Endothelial cell of umbilical vein (primary cell): ENCODE data around the gene PRSS56. TPM values are rescaled to one million over a fixed set of nuclear protein-coding genes. Genes with fewer than 3 reads are reported as not detected.

Source experiments
- BruUV-seq: library from RNA; stranded (reverse); fragments of 400-500 nt; replicated peaks from 2 replicates; lab custom pipeline; 2021; lab: Mats Ljungman, UMichigan
- CTCF ChIA-PET: fragments of 300-600, 350-600 bp; sonication (Branson Sonifier 250); formaldehyde crosslinking; loops from one replicate; lab custom pipeline; 2021; ENCODE audit warnings: antibody characterized with exemption, inconsistent platforms; lab: Charles Lee
- POLR2A ChIA-PET: fragments of 300-600, 350-600 bp; sonication (Branson Sonifier 250); formaldehyde crosslinking; loops from one replicate; lab custom pipeline; 2021; ENCODE audit warnings: antibody characterized with exemption, inconsistent platforms; lab: Charles Lee
- DNase-seq: peaks from one replicate; pipeline ENCODE4 v3.0.0-alpha.2; 2011; ENCODE audit warnings: low read depth, low spot score
- FAIRE-seq: peaks from 2 replicates; lab custom pipeline; 2011; peaks lifted over from hg19 to GRCh38; lab: Jason Lieb, UNC
- H2AFZ ChIP-seq: 2 replicates; pipeline ENCODE4 v1.6.0; 2012; ENCODE audit warnings: low read depth, low read length, control low read depth, inconsistent platforms
- H3K27ac ChIP-seq: 2 replicates; pipeline ENCODE4 v1.5.1; 2011; ENCODE audit warnings: low read depth, mild to moderate bottlenecking, control low read depth, low read length, moderate library complexity; ENCODE audit not compliant: insufficient read depth
- H3K27me3 ChIP-seq, 2 experiments: 2 replicates each; pipeline versions ENCODE4 v1.6.0 to v1.6.1; 2011; ENCODE audit warnings: low read length in 2 of 2, mixed read lengths in 1 of 2; ENCODE audit not compliant: control insufficient read depth in 2 of 2, insufficient read depth in 2 of 2
- H3K36me3 ChIP-seq, 2 experiments: 2 replicates in 1 of 2; 3 replicates in 1 of 2; pipeline ENCODE4 v1.5.1; 2011; ENCODE audit warnings: low read length in 2 of 2, mild to moderate bottlenecking in 1 of 2, moderate library complexity in 1 of 2; ENCODE audit not compliant: control insufficient read depth in 2 of 2, insufficient read depth in 2 of 2; ENCODE audit errors: extremely low read depth in 1 of 2
- H3K4me1 ChIP-seq: 3 replicates; pipeline ENCODE4 v1.5.1; 2011; ENCODE audit warnings: mild to moderate bottlenecking, low read length; ENCODE audit not compliant: control insufficient read depth, insufficient read depth; ENCODE audit errors: extremely low read depth
- H3K4me2 ChIP-seq: 2 replicates; pipeline ENCODE4 v1.6.1; 2011; ENCODE audit warnings: low read length, control low read depth, mixed read lengths; ENCODE audit not compliant: insufficient read depth
- H3K4me3 ChIP-seq, 3 experiments: fragments of 200-600 bp in 1 of 3; sonication (generic), shearing (Covaris generic) in 1 of 3; replicated peaks in 1 of 3; 2 replicates each; pipeline ENCODE4 v1.5.1; 2011 to 2016; ENCODE audit warnings: control low read depth in 3 of 3, low read length in 3 of 3, mild to moderate bottlenecking in 2 of 3, inconsistent platforms in 1 of 3, low read depth in 1 of 3, moderate library complexity in 1 of 3; ENCODE audit not compliant: insufficient read depth in 1 of 3
- H3K79me2 ChIP-seq: 2 replicates; pipeline ENCODE4 v1.6.0; 2012; ENCODE audit warnings: low read length, inconsistent platforms; ENCODE audit not compliant: control insufficient read depth, insufficient read depth
- H3K9ac ChIP-seq: replicated peaks from 2 replicates; pipeline ENCODE3; 2011; ENCODE audit warnings: low read length, control low read depth; ENCODE audit not compliant: insufficient read depth; ENCODE audit errors: extremely low read depth
- H3K9me1 ChIP-seq: replicated peaks from 3 replicates; pipeline ENCODE4 v1.6.0; 2011; ENCODE audit warnings: mild to moderate bottlenecking, low read length; ENCODE audit not compliant: control insufficient read depth, insufficient read depth; ENCODE audit errors: extremely low read depth
- H3K9me3 ChIP-seq: replicated peaks from 2 replicates; pipeline ENCODE4 v1.5.1; 2012; ENCODE audit warnings: low read length, inconsistent platforms; ENCODE audit not compliant: control insufficient read depth, insufficient read depth
- H4K20me1 ChIP-seq: replicated peaks from 2 replicates; pipeline ENCODE3; 2011; ENCODE audit warnings: mild to moderate bottlenecking, low read length; ENCODE audit not compliant: control insufficient read depth, insufficient read depth; ENCODE audit errors: extremely low read depth
- EZH2 ChIP-seq: IDR thresholded peaks from 2 replicates; pipeline ENCODE4 v1.6.1; 2012; ENCODE audit warnings: borderline replicate concordance, low read depth, mild to moderate bottlenecking, moderate library complexity, low read length, inconsistent platforms; ENCODE audit not compliant: severe bottlenecking
- FOS ChIP-seq: IDR thresholded peaks from 2 replicates; pipeline ENCODE4 v1.6.1; 2011; ENCODE audit warnings: mild to moderate bottlenecking, low read length, moderate library complexity, borderline replicate concordance; ENCODE audit not compliant: insufficient read depth
- GATA2 ChIP-seq: IDR thresholded peaks from 2 replicates; pipeline ENCODE4 v1.7.0; 2011; ENCODE audit warnings: low read depth, mild to moderate bottlenecking, moderate library complexity, mixed read lengths, low read length; ENCODE audit not compliant: insufficient read length, insufficient read depth
- JUN ChIP-seq: IDR thresholded peaks from 2 replicates; pipeline ENCODE4 v1.6.1; 2011; ENCODE audit warnings: borderline replicate concordance, low read depth; ENCODE audit not compliant: insufficient read length, insufficient read depth
- MYC ChIP-seq: IDR thresholded peaks from one replicate; pipeline ENCODE4 v1.6.1; 2011; ENCODE audit warnings: mild to moderate bottlenecking, low read depth, low read length
- POLR2A ChIP-seq: IDR thresholded peaks from 2 replicates; pipeline ENCODE4 v1.6.1; 2012; ENCODE audit warnings: low read depth, mild to moderate bottlenecking, control low read depth, low read length
- POLR2AphosphoS5 ChIP-seq: IDR thresholded peaks from 2 replicates; pipeline ENCODE4 v1.6.1; 2012; ENCODE audit warnings: low read depth, mild to moderate bottlenecking, control low read depth, low read length, moderate library complexity; ENCODE audit not compliant: insufficient read depth
- dilution Hi-C: fragments of 300-500 bp; cut with MboI; formaldehyde crosslinking; loops from one replicate; pipeline ENCODE4 v1.15.0; 2019; ENCODE audit warnings: low sequenced_read_pairs; ENCODE audit not compliant: extremely low pct_ligation_motif_present
- intact Hi-C: fragments of 100-400 bp; cut with micrococcal nuclease; formaldehyde crosslinking; loops from one replicate; pipeline ENCODE4 v1.10.0; 2022
- polyA plus RNA-seq, 4 experiments: library from polyadenylated mRNA; depleted of rRNA in 3 of 4; stranded (reverse) in 3 of 4; unstranded in 1 of 4; fragments of >200 nt; gene quantifications; 2 replicates each; pipeline versions ENCODE4 v1.2.1 to v1.2.3, GENCODE V29; 2011 to 2012; ENCODE audit warnings: missing spikeins in 1 of 4
- total RNA-seq: library from RNA; stranded (reverse); gene quantifications from 2 replicates; pipeline ENCODE4 v1.2.3, GENCODE V29; 2021
- TF ChIP-seq, protein P1 (sequence below), 2 donors: IDR thresholded peaks; 1 replicate in 1 of 2; 2 replicates in 1 of 2; pipeline ENCODE4 v1.5.1; 2011; ENCODE audit warnings: low read length in 2 of 2, mild to moderate bottlenecking in 2 of 2, moderate library complexity in 2 of 2, control low read depth in 1 of 2, inconsistent platforms in 1 of 2, low read depth in 1 of 2; ENCODE audit not compliant: insufficient read depth in 1 of 2; ENCODE audit errors: extremely low read depth in 1 of 2
- TF ChIP-seq, protein P2 (sequence below): IDR thresholded peaks from 2 replicates; pipeline ENCODE4 v1.6.1; 2011; ENCODE audit not compliant: insufficient read depth, insufficient read length

Gene PRSS56
- total and polyA plus RNA-seq, 2 donors (not counting 3 experiments of a cell fraction or from before 2014, with no cell fraction given): not detected

- CTCF ChIA-PET: no interaction called here
- no peaks in the 10 kb centered on the region for H4K20me1 ChIP-seq
- H3K4me2 ChIP-seq: no peak overlapping the region
- BruUV-seq: no TSS peak
- no peaks in the 10 kb centered on the region for H3K9me1 ChIP-seq
- H3K79me2 ChIP-seq: no peaks in the 10 kb centered on the region
- no peak for DNase-seq
- dilution Hi-C loops: no loop called here
- no peaks in the 10 kb centered on the region for H3K9me3 ChIP-seq
- intact Hi-C loops: no loop called here
- no peak overlapping the region for H3K9ac ChIP-seq
- POLR2A ChIA-PET: no interaction called here
- H3K27me3 ChIP-seq: no peaks in the 10 kb centered on the region
- H3K4me1 ChIP-seq: no peaks in the 10 kb centered on the region
- H3K36me3 ChIP-seq: no peaks in the 10 kb centered on the region
- no peak overlapping the region for H3K4me3 ChIP-seq
- TF ChIP-seq, protein P1, sequence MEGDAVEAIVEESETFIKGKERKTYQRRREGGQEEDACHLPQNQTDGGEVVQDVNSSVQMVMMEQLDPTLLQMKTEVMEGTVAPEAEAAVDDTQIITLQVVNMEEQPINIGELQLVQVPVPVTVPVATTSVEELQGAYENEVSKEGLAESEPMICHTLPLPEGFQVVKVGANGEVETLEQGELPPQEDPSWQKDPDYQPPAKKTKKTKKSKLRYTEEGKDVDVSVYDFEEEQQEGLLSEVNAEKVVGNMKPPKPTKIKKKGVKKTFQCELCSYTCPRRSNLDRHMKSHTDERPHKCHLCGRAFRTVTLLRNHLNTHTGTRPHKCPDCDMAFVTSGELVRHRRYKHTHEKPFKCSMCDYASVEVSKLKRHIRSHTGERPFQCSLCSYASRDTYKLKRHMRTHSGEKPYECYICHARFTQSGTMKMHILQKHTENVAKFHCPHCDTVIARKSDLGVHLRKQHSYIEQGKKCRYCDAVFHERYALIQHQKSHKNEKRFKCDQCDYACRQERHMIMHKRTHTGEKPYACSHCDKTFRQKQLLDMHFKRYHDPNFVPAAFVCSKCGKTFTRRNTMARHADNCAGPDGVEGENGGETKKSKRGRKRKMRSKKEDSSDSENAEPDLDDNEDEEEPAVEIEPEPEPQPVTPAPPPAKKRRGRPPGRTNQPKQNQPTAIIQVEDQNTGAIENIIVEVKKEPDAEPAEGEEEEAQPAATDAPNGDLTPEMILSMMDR (IDR thresholded peaks at IDR 0.05; ENCODE audit: extremely low read depth in 1 of 2, insufficient read depth in 1 of 2, low read depth in 1 of 2, low read length in 2 of 2): no peak
- FAIRE-seq: no peak
- no peak overlapping the region for H2AFZ ChIP-seq
- H3K27ac ChIP-seq: no peak overlapping the region
Measured at GRCh38 chr2:232541961-232542714, 21.9 kb downstream of the PRSS56 start.

DNA sequence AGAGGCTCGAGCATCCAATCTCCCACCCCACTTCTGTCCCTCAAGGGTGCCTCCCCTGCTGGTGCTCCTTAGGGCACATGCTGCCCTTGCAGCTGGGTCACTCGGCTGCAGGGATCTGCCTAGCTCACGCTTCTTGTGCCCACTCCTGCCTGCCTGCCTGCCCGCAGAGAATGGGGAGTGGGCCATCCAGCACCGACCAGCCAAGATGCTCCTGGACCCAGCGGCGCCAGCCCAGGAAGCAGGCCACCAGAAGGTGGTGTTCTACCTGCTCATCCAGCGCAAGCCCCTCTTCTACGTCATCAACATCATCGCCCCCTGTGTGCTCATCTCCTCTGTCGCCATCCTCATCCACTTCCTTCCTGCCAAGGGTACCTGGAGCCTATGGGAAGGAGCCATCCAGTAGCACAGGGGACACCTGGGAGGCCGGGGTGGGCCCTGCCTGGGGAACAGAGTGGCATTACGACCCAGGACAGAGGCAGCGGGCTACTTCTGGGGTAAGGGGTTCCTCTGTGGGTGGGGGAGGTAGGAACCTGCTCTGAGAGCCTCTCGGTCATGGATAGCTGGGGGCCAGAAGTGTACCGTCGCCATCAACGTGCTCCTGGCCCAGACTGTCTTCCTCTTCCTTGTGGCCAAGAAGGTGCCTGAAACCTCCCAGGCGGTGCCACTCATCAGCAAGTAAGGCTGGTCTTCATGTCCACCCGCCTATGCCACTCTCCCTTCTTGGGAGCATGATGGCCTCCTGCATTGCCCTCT is 22.7 kb downstream of the PRSS56 start:
- no TSS peak for BruUV-seq
- intact Hi-C loops (no loop called here), dilution Hi-C loops (no loop called here)
- H3K4me1 ChIP-seq: no peaks in the 10 kb centered on the region
- no peak for DNase-seq
- H3K4me2 ChIP-seq: no peak overlapping the region
- H4K20me1 ChIP-seq: no peaks in the 10 kb centered on the region
- TF ChIP-seq JUN (no peak), GATA2 (no peak), FOS (no peak), POLR2A (no peak), POLR2AphosphoS5 (no peak), MYC (no peak), EZH2 (no peak)
- TF ChIP-seq, protein P1 (IDR thresholded peaks at IDR 0.05; ENCODE audit: extremely low read depth in 1 of 2, insufficient read depth in 1 of 2, low read depth in 1 of 2, low read length in 2 of 2): no peak
- TF ChIP-seq, protein P2, sequence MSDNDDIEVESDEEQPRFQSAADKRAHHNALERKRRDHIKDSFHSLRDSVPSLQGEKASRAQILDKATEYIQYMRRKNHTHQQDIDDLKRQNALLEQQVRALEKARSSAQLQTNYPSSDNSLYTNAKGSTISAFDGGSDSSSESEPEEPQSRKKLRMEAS: no peak
- H3K36me3 ChIP-seq: no peaks in the 10 kb centered on the region
- H3K9me3 ChIP-seq: no peaks in the 10 kb centered on the region
- POLR2A ChIA-PET: no interaction called here
- no peak overlapping the region for H2AFZ ChIP-seq
- H3K79me2 ChIP-seq: no peaks in the 10 kb centered on the region
- H3K9ac ChIP-seq: no peak overlapping the region
- H3K27me3 ChIP-seq: no peaks in the 10 kb centered on the region
- H3K9me1 ChIP-seq: no peaks in the 10 kb centered on the region
- FAIRE-seq: no peak
- CTCF ChIA-PET: no interaction called here
- no peak overlapping the region for H3K4me3 ChIP-seq
- H3K27ac ChIP-seq: no peak overlapping the region
